IMR-90 (cell line): ENCODE measurements around the gene MCL1. TPM values are rescaled to one million over a fixed set of nuclear protein-coding genes. Genes with fewer than 3 reads are reported as not detected.
A peak's percentile ranks its signal among the peaks of the same experiment; 100 is the strongest.

ENCODE experiments used
- ATAC-seq: fragments of 200-7000 bp; cut with Tn5 transposase; 2 replicates; pipeline ENCODE4 v1.9.1; 2020; ENCODE audit warnings: low read depth, mild to moderate bottlenecking, moderate library complexity
- BruUV-seq: library from RNA; stranded (reverse); fragments of 400-500 nt; replicated peaks from 2 replicates; lab custom pipeline; 2021; lab: Mats Ljungman, UMichigan
- CTCF ChIA-PET: fragments of 300-600 bp; formaldehyde crosslinking; extraction: SDS; loops from one replicate; lab custom pipeline; 2021; ENCODE audit warnings: antibody characterized with exemption; lab: Yijun Ruan, JAX
- POLR2A ChIA-PET: fragments of 300-600 bp; sonication (Branson Sonifier 250); formaldehyde crosslinking; loops from one replicate; lab custom pipeline; 2022; ENCODE audit warnings: antibody characterized with exemption; ENCODE audit not compliant: unreplicated experiment; lab: Charles Lee
- DNase-seq: peaks from one replicate; pipeline ENCODE4 v3.0.0; 2013
- H2AFZ ChIP-seq: replicated peaks from 2 replicates; pipeline ENCODE3; 2013; ENCODE audit warnings: low read length, mild to moderate bottlenecking; ENCODE audit not compliant: poor library complexity
- H2AK5ac ChIP-seq: 2 replicates; pipeline ENCODE4 v1.6.1; 2013; ENCODE audit warnings: low read depth, low read length, inconsistent platforms
- H2AK9ac ChIP-seq: replicated peaks from 2 replicates; pipeline ENCODE3; 2013; ENCODE audit warnings: mild to moderate bottlenecking, low read depth, low read length, moderate library complexity; ENCODE audit not compliant: poor library complexity
- H2BK120ac ChIP-seq: 2 replicates; pipeline ENCODE4 v1.6.1; 2013; ENCODE audit warnings: low read depth, low read length, inconsistent platforms
- H2BK15ac ChIP-seq: 3 replicates; pipeline ENCODE4 v1.6.1; 2013; ENCODE audit warnings: low read depth, low read length, inconsistent platforms
- H2BK20ac ChIP-seq: 2 replicates; pipeline ENCODE4 v1.6.1; 2013; ENCODE audit warnings: low read depth, mild to moderate bottlenecking, inconsistent platforms, low read length, moderate library complexity
- H2BK5ac ChIP-seq: 2 replicates; pipeline ENCODE4 v1.6.1; 2013; ENCODE audit warnings: mild to moderate bottlenecking, low read depth, low read length, inconsistent platforms; ENCODE audit not compliant: poor library complexity, severe bottlenecking
- H3K14ac ChIP-seq: replicated peaks from 2 replicates; pipeline ENCODE4 v1.6.1; 2013; ENCODE audit warnings: low read depth, low read length, inconsistent platforms
- H3K18ac ChIP-seq: 2 replicates; pipeline ENCODE4 v1.6.1; 2013; ENCODE audit warnings: low read depth, low read length, control low read depth
- H3K23ac ChIP-seq: 2 replicates; pipeline ENCODE4 v1.6.1; 2013; ENCODE audit warnings: low read depth, low read length, inconsistent platforms
- H3K27ac ChIP-seq: 2 replicates; pipeline ENCODE4 v1.5.1; 2013; ENCODE audit warnings: mild to moderate bottlenecking, control low read depth, low read length; ENCODE audit not compliant: insufficient read depth
- H3K27me3 ChIP-seq: 2 replicates; pipeline ENCODE4 v1.6.1; 2013; ENCODE audit warnings: low read length; ENCODE audit not compliant: control insufficient read depth, insufficient read depth
- H3K36me3 ChIP-seq: 2 replicates; pipeline ENCODE4 v1.6.1; 2013; ENCODE audit warnings: low read length, mixed read lengths; ENCODE audit not compliant: control insufficient read depth, insufficient read depth
- H3K4ac ChIP-seq: 2 replicates; pipeline ENCODE4 v1.6.1; 2013; ENCODE audit warnings: low read depth, low read length, inconsistent platforms
- H3K4me1 ChIP-seq: 2 replicates; pipeline ENCODE4 v1.6.1; 2013; ENCODE audit warnings: low read length, mixed read lengths; ENCODE audit not compliant: control insufficient read depth, insufficient read depth
- H3K4me2 ChIP-seq: 2 replicates; pipeline ENCODE4 v1.6.1; 2013; ENCODE audit warnings: low read depth, mild to moderate bottlenecking, control low read depth, low read length, moderate library complexity
- H3K4me3 ChIP-seq: 2 replicates; pipeline ENCODE4 v1.5.1; 2013; ENCODE audit warnings: low read depth, mild to moderate bottlenecking, control low read depth, low read length, moderate library complexity; ENCODE audit not compliant: insufficient read depth
- H3K56ac ChIP-seq: 2 replicates; pipeline ENCODE4 v1.6.1; 2013; ENCODE audit warnings: low read length, inconsistent platforms; ENCODE audit not compliant: insufficient read depth; ENCODE audit errors: extremely low read depth
- H3K79me1 ChIP-seq, 2 experiments: 2 replicates each; pipeline ENCODE4 v1.6.1; 2013; ENCODE audit warnings: low read length in 2 of 2, inconsistent platforms in 1 of 2, low read depth in 1 of 2
- H3K9ac ChIP-seq: 2 replicates; pipeline ENCODE4 v1.6.1; 2013; ENCODE audit warnings: low read depth, low read length, control low read depth
- H3K9me1 ChIP-seq: 2 replicates; pipeline ENCODE4 v1.6.1; 2013; ENCODE audit warnings: low read length, inconsistent platforms; ENCODE audit not compliant: insufficient read depth
- H3K9me3 ChIP-seq: 2 replicates; pipeline ENCODE4 v1.6.1; 2013; ENCODE audit warnings: low read length; ENCODE audit not compliant: control insufficient read depth, insufficient read depth
- H4K20me1 ChIP-seq: 2 replicates; pipeline ENCODE4 v1.6.1; 2013; ENCODE audit warnings: low read length, inconsistent platforms; ENCODE audit not compliant: insufficient read depth
- H4K5ac ChIP-seq: 2 replicates; pipeline ENCODE4 v1.6.1; 2013; ENCODE audit warnings: mild to moderate bottlenecking, low read depth, low read length, control low read depth
- H4K8ac ChIP-seq, 2 experiments: 2 replicates each; pipeline ENCODE4 v1.6.1; 2013; ENCODE audit warnings: low read depth in 2 of 2, low read length in 2 of 2, control low read depth in 1 of 2, inconsistent platforms in 1 of 2
- H4K91ac ChIP-seq: 2 replicates; pipeline ENCODE4 v1.6.1; 2013; ENCODE audit warnings: low read depth, low read length, inconsistent platforms; ENCODE audit not compliant: insufficient read depth
- BHLHE40 ChIP-seq: fragments of 150-350 bp; IDR thresholded peaks from 2 replicates; pipeline ENCODE4 v1.6.1; 2016; ENCODE audit warnings: mild to moderate bottlenecking, low read depth, low read length
- CEBPB ChIP-seq: IDR thresholded peaks from 2 replicates; pipeline ENCODE4 v1.6.1; 2012; ENCODE audit warnings: low read depth, low read length, improper control_type of control experiment
- CHD1 ChIP-seq: IDR thresholded peaks from 2 replicates; pipeline ENCODE4 v1.6.1; 2012; ENCODE audit warnings: low read depth, low read length, improper control_type of control experiment
- CTCF ChIP-seq: conservative IDR thresholded peaks from 2 replicates; pipeline ENCODE4 v1.5.1; 2012; ENCODE audit warnings: mild to moderate bottlenecking, low read depth, low read length, improper control_type of control experiment
- ELK1 ChIP-seq: fragments of 150-350 bp; IDR thresholded peaks from 2 replicates; pipeline ENCODE4 v1.6.1; 2016; ENCODE audit warnings: low read depth, mild to moderate bottlenecking, low read length, moderate library complexity, borderline replicate concordance
- FOS ChIP-seq: fragments of 150-350 bp; IDR thresholded peaks from 2 replicates; pipeline ENCODE4 v1.6.1; 2016; ENCODE audit warnings: low read depth, low read length
- MAFK ChIP-seq: IDR thresholded peaks from 2 replicates; pipeline ENCODE4 v1.6.1; 2012; ENCODE audit warnings: low read depth, low read length, improper control_type of control experiment
- MAZ ChIP-seq: IDR thresholded peaks from 2 replicates; pipeline ENCODE4 v1.6.1; 2012; ENCODE audit warnings: low read depth, mild to moderate bottlenecking, low read length, improper control_type of control experiment, moderate library complexity, borderline replicate concordance
- MXI1 ChIP-seq: IDR thresholded peaks from 2 replicates; pipeline ENCODE4 v1.6.1; 2012; ENCODE audit warnings: low read depth, mild to moderate bottlenecking, low read length, moderate library complexity, borderline replicate concordance
- NFE2L2 ChIP-seq: fragments of 150-350 bp; IDR thresholded peaks from 2 replicates; pipeline ENCODE4 v1.6.1; 2016; ENCODE audit warnings: low read depth, mild to moderate bottlenecking, low read length
- POLR2A ChIP-seq: IDR thresholded peaks from 2 replicates; pipeline ENCODE4 v1.6.1; 2012; ENCODE audit warnings: mild to moderate bottlenecking, low read depth, low read length
- RAD21 ChIP-seq: IDR thresholded peaks from 2 replicates; pipeline ENCODE4 v1.6.1; 2012; ENCODE audit warnings: low read length, improper control_type of control experiment
- RCOR1 ChIP-seq: IDR thresholded peaks from 2 replicates; pipeline ENCODE4 v1.6.1; 2012; ENCODE audit warnings: mild to moderate bottlenecking, low read length, improper control_type of control experiment; ENCODE audit not compliant: insufficient replicate concordance
- RFX5 ChIP-seq: IDR thresholded peaks from 2 replicates; pipeline ENCODE4 v1.8.0; 2012; ENCODE audit warnings: low read depth, mild to moderate bottlenecking, low read length, moderate library complexity
- SMC3 ChIP-seq: fragments of 150-350 bp; IDR thresholded peaks from 2 replicates; pipeline ENCODE4 v1.6.1; 2016; ENCODE audit warnings: low read depth, mild to moderate bottlenecking, antibody characterized with exemption, low read length, moderate library complexity
- USF2 ChIP-seq: fragments of 150-350 bp; IDR thresholded peaks from 2 replicates; pipeline ENCODE4 v1.6.1; 2017; ENCODE audit warnings: mild to moderate bottlenecking, antibody characterized with exemption, low read length, low read depth
- WGBS, 2 experiments: methylation state at CpG; one replicate each; pipeline versions ENCODE4 v1.1.5 to v1.1.7; 2013; ENCODE audit warnings: missing lambda C conversion rate in 2 of 2; ENCODE audit not compliant: insufficient read length in 1 of 2; ENCODE audit errors: extremely low coverage in 2 of 2; 5-methylcytosine and 5-hydroxymethylcytosine counted together
- dilution Hi-C: fragments of 300-500 bp; cut with HindIII; formaldehyde crosslinking; loops from one replicate; pipeline ENCODE4 v1.14.3; 2018; ENCODE audit warnings: low sequenced_read_pairs; ENCODE audit not compliant: unreplicated experiment
- in situ Hi-C: fragments of 300-500 bp; cut with MboI; formaldehyde crosslinking; loops from 3 replicates; pipeline ENCODE4 v1.14.3; 2019; ENCODE audit warnings: low sequenced_read_pairs, inconsistent platforms, mixed read lengths
- intact Hi-C: fragments of 100-400 bp; cut with micrococcal nuclease; formaldehyde crosslinking; loops from 2 replicates; pipeline ENCODE4 v1.10.0; 2022
- polyA plus RNA-seq, 3 experiments: library from polyadenylated mRNA; depleted of rRNA; stranded (reverse); fragments of >200 nt; gene quantifications; 2 replicates each; pipeline ENCODE4 v1.2.3, GENCODE V29; 2012; ENCODE audit warnings: low replicate concordance in 1 of 3
- total RNA-seq: library from RNA; depleted of rRNA; stranded (reverse); fragments of >200 nt; gene quantifications from 2 replicates; pipeline ENCODE4 v1.2.3, GENCODE V29; 2012

MCL1 gene
- total and polyA plus RNA-seq, 2 of the 4 experiments (the other 2 are of a cell fraction), result 79.5 to 142 TPM

DNA sequence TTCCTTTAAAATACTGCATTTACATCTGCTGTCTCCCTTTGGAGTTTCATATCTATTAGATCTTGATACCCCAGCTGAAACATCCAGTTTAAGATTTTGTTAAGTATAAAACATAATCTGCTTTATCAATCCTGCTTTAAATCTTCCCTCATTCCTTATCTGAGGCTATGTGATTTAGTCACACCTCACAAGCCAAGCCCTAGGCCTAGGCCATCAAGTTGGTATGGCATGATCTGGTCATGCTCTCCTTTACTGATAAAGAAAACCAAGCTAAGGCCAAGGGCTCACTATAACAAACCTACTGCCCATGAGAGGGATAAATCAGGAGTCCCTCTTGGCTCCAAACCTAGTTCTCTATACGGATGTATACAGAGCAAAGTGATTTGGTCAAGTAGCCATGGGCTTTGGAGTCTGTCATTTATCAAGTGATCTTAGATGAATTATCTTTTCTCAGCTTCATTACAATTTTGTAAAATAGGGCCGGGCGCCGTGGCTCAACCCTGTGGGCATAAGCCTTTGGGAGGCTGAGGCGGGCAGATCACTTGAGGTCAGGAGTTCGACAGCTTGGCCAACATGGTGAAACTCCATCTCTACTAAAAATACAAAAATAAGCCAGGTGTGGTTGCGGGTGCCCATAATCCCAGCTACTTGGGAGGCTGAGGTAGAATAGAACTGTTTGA is 27.2 kb upstream of the MCL1 start:
- dilution Hi-C loops (no loop called here), intact Hi-C loops (no loop called here), in situ Hi-C loops (no loop called here)
- peak overlapping the region; percentile 70; the same call in 1 of the 2 replicates for H2BK120ac ChIP-seq
- TF ChIP-seq NFE2L2 (no peak), RAD21 (no peak), RFX5 (no peak), CEBPB (no peak), POLR2A (no peak), CHD1 (no peak), FOS (no peak), MXI1 (no peak), MAZ (no peak), BHLHE40 (no peak), RCOR1 (no peak), USF2 (no peak), MAFK (no peak), CTCF (no peak), SMC3 (no peak), ELK1 (no peak)
- peak overlapping the region; percentile 57; the same call in 1 of the 2 replicates for H3K18ac ChIP-seq
- H3K36me3 ChIP-seq, result no peaks in the 10 kb centered on the region
- no peak overlapping the region for H4K5ac ChIP-seq
- no peak overlapping the region for H3K56ac ChIP-seq
- peak overlapping the region; percentile 73 for H3K14ac ChIP-seq
- H3K4me1 ChIP-seq, result peaks cover 11% of the 10 kb centered on the region
- peak overlapping the region; percentile 54 for H2BK5ac ChIP-seq
- H4K91ac ChIP-seq, result peak overlapping the region; percentile 60
- peak overlapping the region; percentile 98 for H2BK15ac ChIP-seq
- H3K23ac ChIP-seq, result 0 out of 2 replicates have a peak overlapping the region, but pooled peaks have one; percentile 64
- H4K8ac ChIP-seq, result peak overlapping the region; percentile 33 to 50; a peak in 2 of 4 replicates
- no CpG with 5 or more reads among the region's 7 CpGs for WGBS, 2 experiments
- no peak overlapping the region for H3K4me3 ChIP-seq
- H2BK20ac ChIP-seq, result peak overlapping the region; percentile 81
- peaks cover 5% of the 10 kb centered on the region for H3K9me1 ChIP-seq
- H3K4ac ChIP-seq, result peak overlapping the region; percentile 81
- no peaks in the 10 kb centered on the region for H4K20me1 ChIP-seq
- no peak overlapping the region for H2AK9ac ChIP-seq
- H3K79me1 ChIP-seq, result peaks cover 11 to 58% of the 10 kb centered on the region in 2 experiments
- ATAC-seq (no peak), DNase-seq (no peak)
- CTCF ChIA-PET, result no interaction called here
- no TSS peak for BruUV-seq
- POLR2A ChIA-PET, result no interaction called here
- no peak overlapping the region for H3K4me2 ChIP-seq
- no peaks in the 10 kb centered on the region for H3K27me3 ChIP-seq
- H2AK5ac ChIP-seq, result peak overlapping the region; percentile 97
- H3K27ac ChIP-seq, result no peak overlapping the region
- H3K9me3 ChIP-seq, result no peaks in the 10 kb centered on the region
- H2AFZ ChIP-seq, result no peak overlapping the region
- no peak overlapping the region for H3K9ac ChIP-seq
